ENCODE results near the gene LCN9. TPM values are rescaled to one million over a fixed set of nuclear protein-coding genes. Genes with fewer than 3 reads are reported as not detected.
A peak's percentile ranks its signal among the peaks of the same experiment; 100 is the strongest.
"Not testable (repeated sequence)": the region's sequence is repeated elsewhere in the genome, so short reads cannot be mapped to it uniquely, and the experiment has no call there.

The LCN9 gene
- total and polyA plus RNA-seq, 4 experiments from 2014 or later: not detected

DNA sequence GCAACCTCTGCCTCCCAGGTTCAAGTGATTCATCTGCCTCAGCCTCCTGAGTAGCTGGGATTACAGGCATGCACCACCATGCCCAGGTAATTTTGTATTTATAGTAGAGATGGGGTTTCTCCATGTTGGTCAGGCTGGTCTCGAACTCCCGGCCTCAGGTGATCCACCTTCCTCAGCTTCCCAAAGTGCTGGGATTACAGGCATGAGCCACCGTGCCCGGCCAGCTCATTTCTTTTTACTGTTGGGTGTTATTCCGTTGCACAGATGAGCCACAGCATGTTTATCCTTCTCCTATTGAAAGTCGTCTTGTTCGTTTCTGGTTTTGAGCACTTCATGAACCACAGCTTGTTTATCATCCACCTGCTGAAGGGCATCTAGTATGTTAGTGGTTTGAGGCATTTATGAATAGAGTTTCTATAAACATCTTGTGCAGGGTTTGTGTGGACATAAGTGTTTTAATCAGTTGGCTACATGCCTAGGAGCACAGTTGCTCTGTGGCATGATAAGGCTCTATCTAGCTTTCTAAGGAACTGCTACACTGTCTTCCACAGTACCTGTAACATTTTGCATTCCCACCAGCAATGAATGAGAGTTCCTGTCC, 26.1 kb upstream of the LCN9 start:
- intact Hi-C loops (cut with micrococcal nuclease): loop anchor here (5.0 kb wide), 1 partner anchor 210 kb away; no protein-coding TSS in a partner anchor
- H3K27me3 ChIP-seq (ENCODE audit: insufficient read depth, low read length); H3K27ac ChIP-seq (ENCODE audit: low read depth, low read length); H3K36me3 ChIP-seq (ENCODE audit: insufficient read depth, low read length); H3K27ac Mint-ChIP-seq; H3K4me3 ChIP-seq (ENCODE audit: low read length in 2 of 2); DNase-seq; H3K4me1 Mint-ChIP-seq; H3K4me3 Mint-ChIP-seq; H3K4me1 ChIP-seq (ENCODE audit: insufficient read depth, low read length); H3K9me3 Mint-ChIP-seq; CTCF ChIA-PET (ENCODE audit: partially characterized antibody); H3K36me3 Mint-ChIP-seq; H3K9me3 ChIP-seq (ENCODE audit: control insufficient read depth in 1 of 2, low read length in 2 of 2); POLR2A ChIA-PET (ENCODE audit: partially characterized antibody): not testable (repeated sequence)
- peaks cover 20 to 31% of the 10 kb centered on the region in 2 donors for H3K27me3 Mint-ChIP-seq

DNA sequence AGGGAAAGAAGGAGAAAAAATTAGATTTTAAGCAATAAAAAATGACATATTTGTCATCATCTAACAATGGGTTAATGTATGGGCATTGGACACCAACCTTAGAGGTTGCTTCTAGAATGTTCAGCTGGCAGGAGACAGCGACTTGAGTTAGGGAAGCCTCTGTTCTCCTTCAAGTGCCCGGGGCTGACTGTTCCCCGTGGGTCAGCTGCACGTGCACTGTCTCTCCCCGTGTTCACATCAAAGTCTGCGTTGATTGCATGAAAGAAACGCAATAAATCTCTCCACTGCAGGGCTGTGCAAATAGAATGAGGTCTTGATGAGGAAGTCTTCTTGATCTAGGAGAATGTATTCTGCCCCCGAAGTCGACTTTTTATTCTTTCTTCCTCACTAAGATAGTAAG, 23.9 kb upstream of the LCN9 start, which contains the start of gene GLT6D1:
Gene GLT6D1, minus strand, starts transcription at position 345 of the 400 bp plus-strand sequence. CDS start 353 bp downstream, outside the sequence.
- Mint-ChIP-seq H3K4me3 (no peak within 1 kb of the TSS), H3K27me3 (peaks cover 20 to 34% of the 10 kb centered on the region in 2 donors), H3K9me3 (peaks cover 2 to 17% (median 13%) of the 10 kb centered on the region in 8 donors), H3K36me3 (peaks cover 0 to 4% of the 10 kb centered on the region in 2 donors), H3K4me1 (peaks cover 0 to 2% (median 0%) of the 10 kb centered on the region in 4 donors), H3K27ac (no peak within 1 kb of the TSS)
- intact Hi-C loops (cut with micrococcal nuclease): loop anchor here (5.0 kb wide), 1 partner anchor 208 kb away; no protein-coding TSS in a partner anchor
- no peaks in the 10 kb centered on the region for H3K27me3 ChIP-seq (ENCODE audit: insufficient read depth, low read length)
- POLR2A ChIA-PET (ENCODE audit: partially characterized antibody): no interaction called here
- DNase-seq: no peak
- CTCF ChIA-PET (ENCODE audit: partially characterized antibody): no interaction called here
- no peak within 1 kb of the TSS for H3K27ac ChIP-seq (ENCODE audit: low read depth, low read length)
- no peak within 1 kb of the TSS for H3K4me3 ChIP-seq (ENCODE audit: low read length in 2 of 2)
- H3K9me3 ChIP-seq (ENCODE audit: control insufficient read depth in 1 of 2, low read length in 2 of 2): no peaks in the 10 kb centered on the region
- H3K36me3 ChIP-seq (ENCODE audit: insufficient read depth, low read length): no peaks in the 10 kb centered on the region
- no peaks in the 10 kb centered on the region for H3K4me1 ChIP-seq (ENCODE audit: insufficient read depth, low read length)

DNA sequence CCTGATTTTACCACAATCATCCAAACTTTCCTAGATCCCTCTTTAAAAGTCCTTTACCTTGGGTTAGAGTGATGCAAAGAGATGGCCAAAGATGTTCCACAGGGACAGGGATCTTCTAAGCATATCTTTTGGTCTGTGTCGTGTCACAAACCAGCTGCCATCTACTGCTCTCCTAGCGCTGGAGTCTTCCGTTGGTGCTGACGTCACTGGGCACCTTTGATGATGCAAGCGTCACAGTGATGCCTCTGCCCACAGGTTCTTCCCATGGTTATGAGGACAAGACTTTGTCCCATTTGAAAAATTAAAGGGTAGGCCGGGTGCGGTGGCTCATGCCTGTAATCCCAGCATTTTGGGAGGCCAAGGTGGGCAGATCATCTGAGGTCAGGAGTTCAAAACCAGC, 22.1 kb upstream of the LCN9 start:
- Mint-ChIP-seq H3K4me3 (peak overlapping the region in 1 of 8 donors; percentile 8), H3K4me1 (peaks cover 0 to 2% (median 0%) of the 10 kb centered on the region in 4 donors), H3K9me3 (peaks cover 5 to 35% (median 26%) of the 10 kb centered on the region in 8 donors), H3K27me3 (peaks cover 20 to 27% of the 10 kb centered on the region in 2 donors), H3K27ac (no peak overlapping the region), H3K36me3 (peaks cover 0 to 8% of the 10 kb centered on the region in 2 donors)
- Histone ChIP-seq H3K27me3 (ENCODE audit: insufficient read depth, low read length) (no peaks in the 10 kb centered on the region), H3K9me3 (ENCODE audit: control insufficient read depth in 1 of 2, low read length in 2 of 2) (peaks cover 0 to 9% of the 10 kb centered on the region in 2 donors), H3K27ac (ENCODE audit: low read depth, low read length) (no peak overlapping the region), H3K36me3 (ENCODE audit: insufficient read depth, low read length) (no peaks in the 10 kb centered on the region), H3K4me1 (ENCODE audit: insufficient read depth, low read length) (no peaks in the 10 kb centered on the region), H3K4me3 (ENCODE audit: low read length in 2 of 2) (no peak overlapping the region)
- intact Hi-C loops (cut with micrococcal nuclease): no loop called here
- DNase-seq: no peak
- CTCF ChIA-PET (ENCODE audit: partially characterized antibody): no interaction called here
- POLR2A ChIA-PET (ENCODE audit: partially characterized antibody): no interaction called here

- Mint-ChIP-seq H3K27me3 (peaks cover 16 to 27% of the 10 kb centered on the region in 2 donors), H3K4me3 (no peak overlapping the region), H3K4me1 (peaks cover 0 to 2% (median 0%) of the 10 kb centered on the region in 4 donors), H3K27ac (no peak overlapping the region), H3K36me3 (peaks cover 0 to 8% of the 10 kb centered on the region in 2 donors), H3K9me3 (peaks cover 5 to 42% (median 32%) of the 10 kb centered on the region in 8 donors)
- Histone ChIP-seq H3K4me3 (ENCODE audit: low read length in 2 of 2) (no peak overlapping the region), H3K9me3 (ENCODE audit: control insufficient read depth in 1 of 2, low read length in 2 of 2) (peaks cover 0 to 9% of the 10 kb centered on the region in 2 donors), H3K27me3 (ENCODE audit: insufficient read depth, low read length) (no peaks in the 10 kb centered on the region), H3K4me1 (ENCODE audit: insufficient read depth, low read length) (no peaks in the 10 kb centered on the region), H3K27ac (ENCODE audit: low read depth, low read length) (no peak overlapping the region), H3K36me3 (ENCODE audit: insufficient read depth, low read length) (no peaks in the 10 kb centered on the region)
- DNase-seq: no peak
- ChIA-PET CTCF (ENCODE audit: partially characterized antibody) (no interaction called here), POLR2A (ENCODE audit: partially characterized antibody) (no interaction called here)
- intact Hi-C loops (cut with micrococcal nuclease): no loop called here
Measured at GRCh38 chr9:135641745-135642144, 21.4 kb upstream of the LCN9 start.

- ChIA-PET CTCF (ENCODE audit: partially characterized antibody) (no interaction called here), POLR2A (ENCODE audit: partially characterized antibody) (no interaction called here)
- intact Hi-C loops (cut with micrococcal nuclease): no loop called here
- H3K27me3 ChIP-seq (ENCODE audit: insufficient read depth, low read length): no peaks in the 10 kb centered on the region
- H3K27ac ChIP-seq (ENCODE audit: low read depth, low read length): no peak overlapping the region
- no peak overlapping the region for H3K4me3 ChIP-seq (ENCODE audit: low read length in 2 of 2)
- Mint-ChIP-seq H3K27ac (no peak overlapping the region), H3K4me1 (peaks cover 0 to 2% (median 0%) of the 10 kb centered on the region in 4 donors), H3K27me3 (peaks cover 9 to 18% of the 10 kb centered on the region in 2 donors), H3K36me3 (peaks cover 0 to 8% of the 10 kb centered on the region in 2 donors), H3K4me3 (no peak overlapping the region), H3K9me3 (peaks cover 5 to 70% (median 58%) of the 10 kb centered on the region in 8 donors)
- no peaks in the 10 kb centered on the region for H3K36me3 ChIP-seq (ENCODE audit: insufficient read depth, low read length)
- H3K4me1 ChIP-seq (ENCODE audit: insufficient read depth, low read length): no peaks in the 10 kb centered on the region
- no peak for DNase-seq
- peaks cover 0 to 31% of the 10 kb centered on the region in 2 donors for H3K9me3 ChIP-seq (ENCODE audit: control insufficient read depth in 1 of 2, low read length in 2 of 2)
Measured at GRCh38 chr9:135644631-135645218, 18.4 kb upstream of the LCN9 start.

GRCh38 chr9:135647884-135648283, 15.2 kb upstream of the LCN9 start:
- no peaks in the 10 kb centered on the region for H3K36me3 ChIP-seq (ENCODE audit: insufficient read depth, low read length)
- Mint-ChIP-seq H3K27me3 (peaks cover 3 to 7% of the 10 kb centered on the region in 2 donors), H3K36me3 (peaks cover 0 to 4% of the 10 kb centered on the region in 2 donors), H3K9me3 (peaks cover 7 to 75% (median 60%) of the 10 kb centered on the region in 8 donors), H3K4me1 (no peaks in the 10 kb centered on the region), H3K27ac (peak overlapping the region in 1 of 7 donors; percentile 51), H3K4me3 (no peak overlapping the region)
- H3K9me3 ChIP-seq (ENCODE audit: control insufficient read depth in 1 of 2, low read length in 2 of 2): peaks cover 0 to 31% of the 10 kb centered on the region in 2 donors
- H3K27me3 ChIP-seq (ENCODE audit: insufficient read depth, low read length): no peaks in the 10 kb centered on the region
- ChIA-PET POLR2A (ENCODE audit: partially characterized antibody) (no interaction called here), CTCF (ENCODE audit: partially characterized antibody) (no interaction called here)
- DNase-seq: no peak
- no peak overlapping the region for H3K27ac ChIP-seq (ENCODE audit: low read depth, low read length)
- H3K4me1 ChIP-seq (ENCODE audit: insufficient read depth, low read length): no peaks in the 10 kb centered on the region
- intact Hi-C loops (cut with micrococcal nuclease): no loop called here
- no peak overlapping the region for H3K4me3 ChIP-seq (ENCODE audit: low read length in 2 of 2)

- H3K27me3 Mint-ChIP-seq: peaks cover 1 to 4% of the 10 kb centered on the region in 2 donors
- CTCF ChIA-PET (ENCODE audit: partially characterized antibody): no interaction called here
- no peaks in the 10 kb centered on the region for H3K4me1 Mint-ChIP-seq
- POLR2A ChIA-PET (ENCODE audit: partially characterized antibody): no interaction called here
- Histone ChIP-seq H3K36me3 (ENCODE audit: insufficient read depth, low read length) (no peaks in the 10 kb centered on the region), H3K27ac (ENCODE audit: low read depth, low read length) (no peak overlapping the region), H3K27me3 (ENCODE audit: insufficient read depth, low read length) (no peaks in the 10 kb centered on the region), H3K4me3 (ENCODE audit: low read length in 2 of 2) (no peak overlapping the region), H3K9me3 (ENCODE audit: control insufficient read depth in 1 of 2, low read length in 2 of 2) (peaks cover 0 to 31% of the 10 kb centered on the region in 2 donors), H3K4me1 (ENCODE audit: insufficient read depth, low read length) (no peaks in the 10 kb centered on the region)
- no peak overlapping the region for H3K4me3 Mint-ChIP-seq
- peaks cover 7 to 67% (median 53%) of the 10 kb centered on the region in 8 donors for H3K9me3 Mint-ChIP-seq
- intact Hi-C loops (cut with micrococcal nuclease): no loop called here
- no peak overlapping the region for H3K27ac Mint-ChIP-seq
- peaks cover 0 to 4% of the 10 kb centered on the region in 2 donors for H3K36me3 Mint-ChIP-seq
- no peak for DNase-seq
Measured at GRCh38 chr9:135648494-135649410, 14.4 kb upstream of the LCN9 start.

Measured in CD4-positive, alpha-beta memory T cell (primary cell).